PC-3 (cell line): ENCODE data around the gene ABHD2. TPM values are rescaled to one million over a fixed set of nuclear protein-coding genes. Genes with fewer than 3 reads are reported as not detected.

Source experiments
- ATAC-seq: fragments of 200-7000 bp; cut with Tn5 transposase; 2 replicates; pipeline ENCODE4 v1.9.1; 2020; ENCODE audit warnings: mild to moderate bottlenecking, moderate library complexity
- BruUV-seq: library from RNA; stranded (reverse); fragments of 400-500 nt; replicated peaks from 2 replicates; lab custom pipeline; 2021; lab: Mats Ljungman, UMichigan
- CTCF ChIA-PET: fragments of 300-600 bp; sonication (Branson Sonifier 250); formaldehyde crosslinking; loops from one replicate; lab custom pipeline; 2022; ENCODE audit warnings: antibody characterized with exemption; lab: Charles Lee
- POLR2A ChIA-PET: fragments of 300-600 bp; sonication (Branson Sonifier 250); formaldehyde crosslinking; loops from one replicate; lab custom pipeline; 2022; ENCODE audit warnings: antibody characterized with exemption; ENCODE audit not compliant: unreplicated experiment; lab: Charles Lee
- DNase-seq: peaks from one replicate; pipeline ENCODE4 v3.0.0-alpha.2; 2015
- H2AFZ ChIP-seq: fragments of 300-600 bp; sonication (generic); 2 replicates; pipeline ENCODE4 v1.6.0; 2016; ENCODE audit warnings: antibody characterized with exemption, low read length
- H3F3A ChIP-seq: fragments of 300-600 bp; sonication (generic); one replicate; pipeline ENCODE4 v1.6.0; 2017; ENCODE audit warnings: antibody characterized with exemption, low read length, control low read depth, mild to moderate bottlenecking; ENCODE audit not compliant: unreplicated experiment
- H3K27ac ChIP-seq: fragments of 300-600 bp; sonication (generic); 2 replicates; pipeline ENCODE4 v1.5.1; 2016; ENCODE audit warnings: mild to moderate bottlenecking, low read length
- H3K27me3 ChIP-seq: fragments of 300-600 bp; sonication (generic); 2 replicates; pipeline ENCODE4 v1.6.1; 2016; ENCODE audit warnings: low read length, mixed read lengths
- H3K36me3 ChIP-seq: fragments of 300-600 bp; sonication (generic); 2 replicates; pipeline ENCODE4 v1.6.1; 2016; ENCODE audit warnings: low read depth, mixed run types, low read length, mixed read lengths
- H3K4me1 ChIP-seq: fragments of 300-600 bp; sonication (generic); 2 replicates; pipeline ENCODE4 v1.5.1; 2016; ENCODE audit warnings: low read length; ENCODE audit not compliant: insufficient read depth
- H3K4me2 ChIP-seq: fragments of 300-600 bp; sonication (generic); 2 replicates; pipeline ENCODE4 v1.6.0; 2016; ENCODE audit warnings: low read length
- H3K4me3 ChIP-seq: fragments of 300-600 bp; sonication (generic); 2 replicates; pipeline ENCODE4 v1.5.1; 2016; ENCODE audit warnings: mild to moderate bottlenecking, low read length, mixed read lengths
- H3K79me2 ChIP-seq: fragments of 300-600 bp; sonication (generic); 2 replicates; pipeline ENCODE4 v1.6.1; 2017; ENCODE audit warnings: low read length, mixed read lengths
- H3K9ac ChIP-seq: fragments of 300-600 bp; sonication (generic); 2 replicates; pipeline ENCODE4 v1.6.0; 2016; ENCODE audit warnings: mild to moderate bottlenecking, low read length
- H3K9me2 ChIP-seq: fragments of 300-600 bp; sonication (generic); replicated peaks from 2 replicates; pipeline ENCODE4 v1.6.1; 2016; ENCODE audit warnings: mixed run types, low read length, mixed read lengths
- H3K9me3 ChIP-seq: fragments of 300-600 bp; sonication (generic); 2 replicates; pipeline ENCODE4 v1.6.1; 2016; ENCODE audit warnings: low read length, mixed read lengths
- H4K20me1 ChIP-seq: fragments of 300-600 bp; sonication (generic); 2 replicates; pipeline ENCODE4 v1.6.1; 2016; ENCODE audit warnings: low read length, mixed read lengths
- CTCF ChIP-seq: fragments of 300-600 bp; sonication (generic); conservative IDR thresholded peaks from 2 replicates; pipeline ENCODE4 v1.5.1; 2017; ENCODE audit warnings: antibody characterized with exemption, low read depth, mild to moderate bottlenecking, low read length
- EZH2 ChIP-seq: fragments of 300-600 bp; sonication (generic); IDR thresholded peaks from one replicate; pipeline ENCODE4 v1.6.1; 2017; ENCODE audit warnings: antibody characterized with exemption, mild to moderate bottlenecking, low read length; ENCODE audit not compliant: unreplicated experiment
- EZH2phosphoT487 ChIP-seq: fragments of 300-600 bp; sonication (generic); IDR thresholded peaks from 2 replicates; pipeline ENCODE4 v1.6.1; 2018; ENCODE audit warnings: mild to moderate bottlenecking, antibody characterized with exemption, low read length, borderline replicate concordance
- intact Hi-C: fragments of 100-400 bp; cut with micrococcal nuclease; formaldehyde crosslinking; loops from 2 replicates; pipeline ENCODE4 v1.9.0; 2023
- total RNA-seq: library from RNA; depleted of rRNA; stranded (reverse); fragments of >200 nt; gene quantifications from 2 replicates; pipeline ENCODE4 v1.2.3, GENCODE V29; 2014

ABHD2 gene
- total RNA-seq, 1 experiment from 2014 or later = 34.0 TPM

DNA sequence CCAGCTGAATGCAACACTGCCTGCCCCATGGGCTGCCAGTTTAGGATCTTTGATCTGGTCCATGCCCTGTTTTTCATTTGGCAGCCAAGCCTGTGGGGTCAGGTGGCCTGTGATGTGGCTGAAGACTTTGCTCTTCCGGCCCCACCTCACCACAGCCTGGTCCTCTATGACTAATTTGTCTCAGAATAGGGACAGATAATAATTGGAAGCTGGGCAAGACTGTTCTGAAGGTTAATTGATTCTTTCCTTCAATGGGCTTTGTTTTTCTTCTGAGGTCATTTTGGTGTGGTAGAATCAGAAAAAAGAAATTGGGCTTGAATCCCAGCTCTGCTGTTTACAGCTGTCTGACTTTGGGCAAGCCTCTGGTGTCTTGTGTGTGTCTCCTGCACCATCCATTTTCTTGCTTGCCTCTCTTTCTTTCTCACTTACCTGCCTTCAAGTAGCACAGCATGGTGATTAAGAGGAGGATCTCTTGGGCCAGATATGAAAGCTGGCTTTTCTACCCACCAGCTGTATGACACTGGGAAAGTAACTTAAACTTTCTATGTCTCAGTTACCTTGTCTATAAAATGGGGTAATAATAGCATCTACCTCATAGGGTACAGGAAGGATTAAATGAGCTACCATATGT, 24.2 kb downstream of the ABHD2 start:
- H2AFZ ChIP-seq = no peak overlapping the region
- H3K27me3 ChIP-seq = no peaks in the 10 kb centered on the region
- H3K4me3 ChIP-seq = no peak overlapping the region
- no peak for TF ChIP-seq CTCF
- TF ChIP-seq EZH2 = no peak
- TF ChIP-seq EZH2phosphoT487 = no peak
- ChIA-PET CTCF (interaction anchor here (0.8 kb wide), 1 partner anchor 21 kb away, joined by 3 read pairs; no protein-coding TSS in a partner anchor), POLR2A (no interaction called here)
- peak; percentile 82 for ATAC-seq
- H3K4me2 ChIP-seq = peak overlapping the region; percentile 35
- peaks cover 8% of the 10 kb centered on the region for H3K36me3 ChIP-seq
- intact Hi-C loops = no loop called here
- no peaks in the 10 kb centered on the region for H3K9me3 ChIP-seq
- H4K20me1 ChIP-seq = no peaks in the 10 kb centered on the region
- H3K79me2 ChIP-seq = peaks cover 15% of the 10 kb centered on the region
- BruUV-seq = TSS peak; percentile 49
- no peaks in the 10 kb centered on the region for H3F3A ChIP-seq
- no peaks in the 10 kb centered on the region for H3K9me2 ChIP-seq
- DNase-seq = peak; percentile 67
- no peak overlapping the region for H3K9ac ChIP-seq
- H3K4me1 ChIP-seq = peaks cover 44% of the 10 kb centered on the region
- peak overlapping the region; percentile 48 for H3K27ac ChIP-seq

DNA sequence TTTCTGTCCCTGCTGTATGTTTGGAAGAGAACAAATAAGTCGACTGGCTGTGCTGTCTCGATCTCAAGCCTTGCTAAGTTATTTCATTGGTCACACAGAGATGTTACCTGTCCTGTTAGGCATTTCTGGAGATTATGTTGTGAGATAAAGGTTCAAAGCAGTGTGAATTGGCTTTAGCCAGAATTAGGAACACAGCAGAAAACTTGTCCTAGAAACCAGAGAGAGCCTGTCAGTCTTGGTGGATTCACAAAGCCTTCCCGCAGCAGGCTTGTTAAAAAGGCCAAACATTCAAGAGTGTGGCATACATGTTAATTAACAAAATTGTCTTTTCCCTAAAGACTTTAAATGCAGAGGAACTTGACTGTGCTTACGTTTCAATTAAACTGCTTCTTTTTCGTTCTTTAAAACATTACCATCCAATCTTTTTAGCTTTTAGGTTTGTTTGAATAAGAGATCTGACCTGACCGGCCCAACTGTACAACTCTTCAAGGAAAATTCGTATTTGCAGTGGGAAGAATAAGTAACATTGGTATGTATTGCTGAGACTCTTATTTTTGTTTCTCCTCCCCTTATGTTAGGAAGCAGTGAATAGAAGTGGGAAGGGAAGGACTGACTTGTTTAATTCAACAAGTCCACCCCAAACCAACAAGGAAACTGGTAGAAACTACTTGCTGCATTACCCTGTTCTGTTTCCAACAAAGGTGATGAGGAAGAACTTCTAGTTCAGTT, 25.2 kb downstream of the ABHD2 start:
- Histone ChIP-seq H3K4me3 (no peak overlapping the region), H3K4me1 (peaks cover 34% of the 10 kb centered on the region), H3K36me3 (peaks cover 8% of the 10 kb centered on the region), H3K9ac (no peak overlapping the region), H3K9me2 (no peaks in the 10 kb centered on the region), H3K9me3 (no peaks in the 10 kb centered on the region), H2AFZ (no peak overlapping the region), H3K4me2 (no peak overlapping the region), H3K27ac (peak overlapping the region; percentile 48; the same call in 1 of the 2 replicates), H3K79me2 (peaks cover 9% of the 10 kb centered on the region), H4K20me1 (no peaks in the 10 kb centered on the region), H3F3A (no peaks in the 10 kb centered on the region), H3K27me3 (no peaks in the 10 kb centered on the region)
- no TSS peak for BruUV-seq
- CTCF ChIA-PET = interaction anchor here (0.8 kb wide), 1 partner anchor 22 kb away, joined by 3 read pairs; no protein-coding TSS in a partner anchor
- intact Hi-C loops = no loop called here
- no peak for DNase-seq
- ATAC-seq = no peak
- no peak for TF ChIP-seq CTCF
- TF ChIP-seq EZH2phosphoT487 = no peak
- no peak for TF ChIP-seq EZH2
- POLR2A ChIA-PET = no interaction called here
